GM23248 (cell line): Measurements from ENCODE around the gene PLIN1.

Experiments used
- EZH2 ChIP-seq: fragments of 200-600 bp; sonication (generic); IDR thresholded peaks from 2 replicates; pipeline ENCODE4 v1.6.1; 2018; ENCODE audit warnings: antibody characterized with exemption, mild to moderate bottlenecking; ENCODE audit not compliant: insufficient read depth, poor library complexity, severe bottlenecking
- EZH2phosphoT487 ChIP-seq: fragments of 200-600 bp; sonication (generic); IDR thresholded peaks from 2 replicates; pipeline ENCODE4 v1.6.1; 2018; ENCODE audit warnings: antibody characterized with exemption, moderate library complexity, mild to moderate bottlenecking, low read depth; ENCODE audit not compliant: insufficient read depth

GRCh38 chr15:89649716-89650115 lies 29.5 kb downstream of the PLIN1 start:
- TF ChIP-seq EZH2 (no peak), EZH2phosphoT487 (no peak)
